H9 (cell line): ENCODE data around the gene DCLK2. TPM values are rescaled to one million over a fixed set of nuclear protein-coding genes. Genes with fewer than 3 reads are reported as not detected.

ENCODE experiments used
- DNase-seq: peaks from one replicate; pipeline ENCODE4 v3.0.0-alpha.2; 2017
- H2AFZ ChIP-seq: one replicate; pipeline ENCODE4 v1.6.1; 2013; ENCODE audit warnings: mild to moderate bottlenecking, low read length, control low read depth, moderate library complexity
- H2AK5ac ChIP-seq: 2 replicates; pipeline ENCODE4 v1.6.1; 2013; ENCODE audit warnings: low read length, control low read depth, mixed read lengths; ENCODE audit not compliant: insufficient read length
- H2BK120ac ChIP-seq: one replicate; pipeline ENCODE4 v1.6.1; 2013; ENCODE audit warnings: low read depth, mild to moderate bottlenecking, low read length, control low read depth, inconsistent platforms; ENCODE audit not compliant: poor library complexity, severe bottlenecking
- H2BK12ac ChIP-seq: 2 replicates; pipeline ENCODE4 v1.6.1; 2013; ENCODE audit warnings: low read length, control low read depth, mixed read lengths, low read depth; ENCODE audit not compliant: insufficient read length
- H2BK15ac ChIP-seq: 2 replicates; pipeline ENCODE4 v1.6.1; 2013; ENCODE audit warnings: low read depth, low read length, control low read depth
- H2BK20ac ChIP-seq: one replicate; pipeline ENCODE4 v1.6.1; 2013; ENCODE audit warnings: low read depth, mild to moderate bottlenecking, low read length, control low read depth, inconsistent platforms; ENCODE audit not compliant: poor library complexity, severe bottlenecking
- H2BK5ac ChIP-seq: 2 replicates; pipeline ENCODE4 v1.6.1; 2013; ENCODE audit warnings: low read length, control low read depth, mixed read lengths; ENCODE audit not compliant: insufficient read length
- H3K14ac ChIP-seq: 2 replicates; pipeline ENCODE4 v1.6.1; 2013; ENCODE audit warnings: low read length, control low read depth; ENCODE audit not compliant: insufficient read depth
- H3K18ac ChIP-seq: 2 replicates; pipeline ENCODE4 v1.6.1; 2013; ENCODE audit warnings: low read depth, mild to moderate bottlenecking, mixed read lengths, low read length, control low read depth; ENCODE audit not compliant: insufficient read length
- H3K23ac ChIP-seq: 2 replicates; pipeline ENCODE4 v1.6.1; 2013; ENCODE audit warnings: low read length, control low read depth, mixed read lengths, low read depth; ENCODE audit not compliant: insufficient read length
- H3K23me2 ChIP-seq: 2 replicates; pipeline ENCODE4 v1.6.1; 2013; ENCODE audit warnings: low read depth, mild to moderate bottlenecking, mixed read lengths, low read length, control low read depth; ENCODE audit not compliant: insufficient read length, poor library complexity, severe bottlenecking
- H3K27ac ChIP-seq: 2 replicates; pipeline ENCODE4 v1.5.1; 2013; ENCODE audit warnings: low read length, control low read depth, mixed read lengths, low read depth; ENCODE audit not compliant: insufficient read length
- H3K27me3 ChIP-seq: 2 replicates; pipeline ENCODE4 v1.6.1; 2013; ENCODE audit warnings: low read length, control low read depth, inconsistent platforms; ENCODE audit not compliant: insufficient read depth
- H3K4ac ChIP-seq: 2 replicates; pipeline ENCODE4 v1.6.1; 2013; ENCODE audit warnings: low read depth, mild to moderate bottlenecking, control low read depth, inconsistent platforms, low read length, moderate library complexity
- H3K4me1 ChIP-seq: 2 replicates; pipeline ENCODE4 v1.6.1; 2013; ENCODE audit warnings: low read length, control low read depth, inconsistent platforms; ENCODE audit not compliant: insufficient read depth
- H3K4me2 ChIP-seq: 2 replicates; pipeline ENCODE4 v1.6.1; 2013; ENCODE audit warnings: low read length, control low read depth, mixed read lengths; ENCODE audit not compliant: insufficient read length, insufficient read depth
- H3K56ac ChIP-seq: 2 replicates; pipeline ENCODE4 v1.6.1; 2013; ENCODE audit warnings: low read depth, mild to moderate bottlenecking, mixed read lengths, low read length, control low read depth; ENCODE audit not compliant: insufficient read length
- H3K79me1 ChIP-seq: 2 replicates; pipeline ENCODE4 v1.6.1; 2013; ENCODE audit warnings: low read depth, mild to moderate bottlenecking, moderate library complexity, low read length, control low read depth, inconsistent platforms; ENCODE audit not compliant: insufficient read depth, poor library complexity, severe bottlenecking
- H3K79me2 ChIP-seq: 2 replicates; pipeline ENCODE4 v1.6.1; 2013; ENCODE audit warnings: low read length, control low read depth, inconsistent platforms; ENCODE audit not compliant: insufficient read depth
- H3K9ac ChIP-seq: 2 replicates; pipeline ENCODE4 v1.6.1; 2013; ENCODE audit warnings: low read length, control low read depth, mixed read lengths; ENCODE audit not compliant: insufficient read length; ENCODE audit errors: extremely low read depth
- H3K9me3 ChIP-seq: one replicate; pipeline ENCODE4 v1.6.1; 2013; ENCODE audit warnings: low read depth, low read length, inconsistent platforms; ENCODE audit not compliant: control insufficient read depth
- H3T11ph ChIP-seq: one replicate; pipeline ENCODE4 v1.6.1; 2013; ENCODE audit warnings: mild to moderate bottlenecking, low read length, control low read depth, inconsistent platforms
- H4K20me1 ChIP-seq: one replicate; pipeline ENCODE4 v1.6.1; 2013; ENCODE audit not compliant: control insufficient read depth, insufficient read length, insufficient read depth
- H4K5ac ChIP-seq: 2 replicates; pipeline ENCODE4 v1.6.1; 2013; ENCODE audit warnings: low read depth, mild to moderate bottlenecking, mixed read lengths, low read length, control low read depth; ENCODE audit not compliant: insufficient read length
- H4K8ac ChIP-seq: replicated peaks from 2 replicates; pipeline ENCODE4 v1.6.1; 2013; ENCODE audit warnings: low read length, control low read depth, mixed read lengths, low read depth; ENCODE audit not compliant: insufficient read length
- H4K91ac ChIP-seq: 2 replicates; pipeline ENCODE4 v1.6.1; 2013; ENCODE audit warnings: low read depth, mild to moderate bottlenecking, moderate library complexity, mixed read lengths, low read length, control low read depth; ENCODE audit not compliant: insufficient read length
- H3K27ac Mint-ChIP-seq, 3 experiments: 2 replicates in 2 of 3; 3 replicates in 1 of 3; pipeline ENCODE4 v1.8.0; 2020 to 2021; ENCODE audit warnings: mixed read lengths in 3 of 3, mild to moderate bottlenecking in 1 of 3, moderate library complexity in 1 of 3
- H3K27me3 Mint-ChIP-seq: 2 replicates; pipeline ENCODE4 v1.8.0; 2021; ENCODE audit warnings: low read depth, mild to moderate bottlenecking, moderate library complexity, mixed read lengths
- H3K36me3 Mint-ChIP-seq, 3 experiments: 2 replicates in 2 of 3; 3 replicates in 1 of 3; pipeline ENCODE4 v1.8.0; 2020 to 2021; ENCODE audit warnings: low read depth in 3 of 3, mixed read lengths in 3 of 3; ENCODE audit not compliant: insufficient read depth in 1 of 3
- H3K4me1 Mint-ChIP-seq, 2 experiments: 2 replicates each; pipeline ENCODE4 v1.8.0; 2020; ENCODE audit warnings: mixed read lengths in 2 of 2
- H3K4me3 Mint-ChIP-seq, 2 experiments: 2 replicates in 1 of 2; 3 replicates in 1 of 2; pipeline ENCODE4 v1.8.0; 2020 to 2021; ENCODE audit warnings: mild to moderate bottlenecking in 2 of 2, mixed read lengths in 2 of 2, moderate library complexity in 1 of 2
- H3K9me3 Mint-ChIP-seq, 2 experiments: 2 replicates in 1 of 2; 3 replicates in 1 of 2; pipeline ENCODE4 v1.8.0; 2020; ENCODE audit warnings: mild to moderate bottlenecking in 2 of 2, mixed read lengths in 2 of 2, moderate library complexity in 1 of 2
- WGBS: extraction: QIAGEN DNeasy Blood & Tissue Kit; methylation state at CpG from one replicate; pipeline ENCODE4 v1.1.7; 2013; ENCODE audit warnings: missing lambda C conversion rate, low lambda C conversion rate, mixed read lengths; ENCODE audit not compliant: insufficient read length; ENCODE audit errors: extremely low coverage; 5-methylcytosine and 5-hydroxymethylcytosine counted together
- total RNA-seq: library from RNA; stranded (reverse); gene quantifications from 2 replicates; pipeline ENCODE4 v1.2.1, GENCODE V29; 2021
- TF ChIP-seq, protein P1 (sequence below): fragments of 200-600 bp; sonication (generic); conservative IDR thresholded peaks from 3 replicates; pipeline ENCODE4 v1.8.0; 2021; ENCODE audit warnings: antibody characterized with exemption, mild to moderate bottlenecking

DCLK2 gene
- total RNA-seq, 1 experiment from 2014 or later, result 0.33 TPM

DNA sequence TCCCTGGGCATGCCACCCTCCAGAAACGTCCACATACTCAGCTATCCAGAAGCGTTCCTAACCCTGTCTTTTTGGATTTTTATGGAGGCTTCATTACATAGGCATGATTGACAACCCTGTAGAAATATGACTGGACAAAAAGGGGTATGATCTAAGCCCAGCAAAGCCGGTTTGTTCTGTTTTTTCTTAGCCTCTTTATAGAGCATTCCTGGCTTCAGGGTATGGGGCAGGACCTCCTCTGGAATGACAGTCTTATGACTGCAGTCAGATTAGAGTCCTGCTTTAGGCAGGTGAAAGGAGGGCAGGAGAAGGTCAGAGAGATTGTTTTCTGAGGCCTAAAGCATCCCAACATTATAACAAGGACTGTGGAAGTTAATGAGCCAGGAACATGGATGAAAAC lies 137.4 kb downstream of the DCLK2 start:
- Histone ChIP-seq H3K23ac (no peak overlapping the region), H4K8ac (no peak overlapping the region), H3K27ac (no peak overlapping the region), H4K91ac (no peak overlapping the region), H2AK5ac (no peak overlapping the region), H3K23me2 (no peaks in the 10 kb centered on the region), H2BK15ac (no peak overlapping the region), H3K27me3 (no peaks in the 10 kb centered on the region; the same call in 1 of the 2 replicates), H4K20me1 (no peaks in the 10 kb centered on the region), H2AFZ (no peak overlapping the region), H2BK20ac (no peak overlapping the region), H3T11ph (no peak overlapping the region), H2BK5ac (no peak overlapping the region), H2BK12ac (no peak overlapping the region), H3K4me1 (peaks cover 7% of the 10 kb centered on the region; the same call in 1 of the 2 replicates), H3K9ac (no peak overlapping the region), H3K4me2 (no peak overlapping the region), H2BK120ac (no peak overlapping the region), H3K56ac (no peak overlapping the region), H3K79me2 (no peaks in the 10 kb centered on the region), H4K5ac (no peak overlapping the region), H3K14ac (no peak overlapping the region), H3K18ac (no peak overlapping the region), H3K79me1 (no peaks in the 10 kb centered on the region), H3K4ac (no peak overlapping the region), H3K9me3 (no peaks in the 10 kb centered on the region)
- Mint-ChIP-seq H3K4me3 (no peak overlapping the region), H3K36me3 (no peaks in the 10 kb centered on the region), H3K9me3 (no peaks in the 10 kb centered on the region), H3K27me3 (no peaks in the 10 kb centered on the region; the same call in 1 of the 2 replicates), H3K27ac (no peak overlapping the region), H3K4me1 (peaks cover 14 to 17% of the 10 kb centered on the region in 2 experiments)
- DNase-seq, result no peak
- WGBS, result no CpG with 5 or more reads among the region's 3 CpGs
- TF ChIP-seq, protein P1, sequence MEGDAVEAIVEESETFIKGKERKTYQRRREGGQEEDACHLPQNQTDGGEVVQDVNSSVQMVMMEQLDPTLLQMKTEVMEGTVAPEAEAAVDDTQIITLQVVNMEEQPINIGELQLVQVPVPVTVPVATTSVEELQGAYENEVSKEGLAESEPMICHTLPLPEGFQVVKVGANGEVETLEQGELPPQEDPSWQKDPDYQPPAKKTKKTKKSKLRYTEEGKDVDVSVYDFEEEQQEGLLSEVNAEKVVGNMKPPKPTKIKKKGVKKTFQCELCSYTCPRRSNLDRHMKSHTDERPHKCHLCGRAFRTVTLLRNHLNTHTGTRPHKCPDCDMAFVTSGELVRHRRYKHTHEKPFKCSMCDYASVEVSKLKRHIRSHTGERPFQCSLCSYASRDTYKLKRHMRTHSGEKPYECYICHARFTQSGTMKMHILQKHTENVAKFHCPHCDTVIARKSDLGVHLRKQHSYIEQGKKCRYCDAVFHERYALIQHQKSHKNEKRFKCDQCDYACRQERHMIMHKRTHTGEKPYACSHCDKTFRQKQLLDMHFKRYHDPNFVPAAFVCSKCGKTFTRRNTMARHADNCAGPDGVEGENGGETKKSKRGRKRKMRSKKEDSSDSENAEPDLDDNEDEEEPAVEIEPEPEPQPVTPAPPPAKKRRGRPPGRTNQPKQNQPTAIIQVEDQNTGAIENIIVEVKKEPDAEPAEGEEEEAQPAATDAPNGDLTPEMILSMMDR, result no peak
